IPS DF 4.7 (cell line): ENCODE measurements around the gene CMSS1.

ENCODE experiments used
- DNase-seq: peaks from one replicate; pipeline ENCODE4 v3.0.0-alpha.2; 2013; ENCODE audit warnings: low spot score; ENCODE audit errors: extremely low read depth

Gene CMSS1

DNA sequence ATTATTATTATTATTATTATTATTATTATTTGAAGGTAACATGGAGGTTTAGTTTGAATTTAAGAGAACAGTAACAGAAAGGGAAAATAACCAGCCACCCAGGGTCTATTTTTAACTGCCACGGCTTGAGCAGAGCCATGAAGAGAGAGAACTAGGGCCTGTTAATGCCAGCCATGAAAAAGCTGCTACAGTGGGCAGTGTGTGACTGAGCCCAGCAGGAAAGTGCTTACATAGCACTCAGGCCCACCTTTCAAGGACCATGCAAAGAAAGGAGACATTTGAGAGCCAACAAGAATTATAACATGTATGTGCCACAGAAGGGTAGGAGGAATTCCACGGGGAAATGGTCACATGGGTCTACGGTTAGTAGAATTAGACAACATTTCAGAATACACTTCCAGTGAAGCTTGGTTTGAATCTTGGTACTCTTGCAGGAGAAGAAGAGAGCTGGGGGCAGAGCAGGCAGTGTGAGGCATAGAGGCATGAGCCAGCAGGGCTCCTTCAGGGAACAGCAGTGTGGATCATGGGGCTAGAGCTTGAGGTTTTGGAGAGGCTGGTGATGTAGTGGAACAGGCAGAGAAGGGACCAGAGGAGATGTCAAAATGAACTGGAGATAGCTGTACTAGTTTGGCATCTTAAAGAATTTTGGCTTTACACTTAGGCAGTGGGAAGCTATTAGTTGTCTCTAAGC, 140.7 kb downstream of the CMSS1 start:
- no peak for DNase-seq

DNA sequence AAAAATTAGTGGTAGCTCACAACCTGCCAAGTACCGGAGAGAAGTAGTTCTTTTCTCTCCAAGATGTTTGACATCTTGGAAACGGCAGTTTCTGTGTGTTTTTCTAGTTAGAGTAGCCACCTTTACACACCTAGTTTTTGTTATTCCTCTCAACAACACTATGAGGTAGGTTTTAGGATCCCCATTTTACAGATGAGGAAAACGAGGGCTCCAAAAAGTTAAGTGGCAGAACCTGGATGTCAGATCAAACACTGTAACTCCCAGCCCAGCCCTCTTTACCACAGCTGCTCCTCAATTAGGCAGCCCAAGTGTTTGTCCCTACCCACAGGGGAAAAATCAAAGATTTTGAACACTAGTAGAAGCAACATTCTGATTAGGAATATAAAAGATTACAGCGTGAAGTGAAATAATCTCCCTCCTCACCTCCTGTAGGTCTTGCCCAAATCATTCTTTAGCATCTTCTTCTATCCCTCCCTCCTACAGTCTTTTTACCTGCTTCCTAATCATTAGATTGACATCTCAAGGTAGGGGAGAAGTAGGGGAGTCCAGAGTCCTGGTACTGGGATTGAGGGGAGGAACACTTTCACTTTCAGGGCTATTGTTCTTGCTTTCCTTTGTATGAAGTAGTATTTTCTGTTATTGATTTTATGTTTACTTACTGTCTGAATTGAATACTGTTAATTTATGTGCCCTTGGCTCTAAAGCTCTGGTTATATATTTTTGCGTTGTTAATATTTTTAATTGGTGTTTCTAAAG, 142.6 kb downstream of the CMSS1 start:
- no peak for DNase-seq

DNA sequence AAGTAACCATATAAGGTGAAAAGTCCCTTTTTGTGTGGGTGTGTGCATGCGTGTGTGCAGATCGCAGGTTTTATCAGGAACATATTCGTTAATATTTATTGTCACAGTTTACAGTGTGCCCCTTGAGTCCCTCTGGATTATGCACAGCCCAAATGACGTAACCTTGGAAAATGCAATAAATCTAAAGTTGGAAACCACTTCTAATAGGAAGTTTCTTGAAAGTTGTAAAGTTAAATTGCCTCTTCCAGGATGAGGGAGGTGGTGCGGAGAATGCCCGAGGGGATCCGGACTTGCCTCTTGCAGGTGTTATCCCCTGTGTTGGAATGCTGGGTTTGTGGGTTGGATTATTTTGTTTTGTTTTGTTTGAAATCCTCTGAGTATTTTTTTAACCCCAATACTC, 143.3 kb downstream of the CMSS1 start:
- DNase-seq: no peak

DNA sequence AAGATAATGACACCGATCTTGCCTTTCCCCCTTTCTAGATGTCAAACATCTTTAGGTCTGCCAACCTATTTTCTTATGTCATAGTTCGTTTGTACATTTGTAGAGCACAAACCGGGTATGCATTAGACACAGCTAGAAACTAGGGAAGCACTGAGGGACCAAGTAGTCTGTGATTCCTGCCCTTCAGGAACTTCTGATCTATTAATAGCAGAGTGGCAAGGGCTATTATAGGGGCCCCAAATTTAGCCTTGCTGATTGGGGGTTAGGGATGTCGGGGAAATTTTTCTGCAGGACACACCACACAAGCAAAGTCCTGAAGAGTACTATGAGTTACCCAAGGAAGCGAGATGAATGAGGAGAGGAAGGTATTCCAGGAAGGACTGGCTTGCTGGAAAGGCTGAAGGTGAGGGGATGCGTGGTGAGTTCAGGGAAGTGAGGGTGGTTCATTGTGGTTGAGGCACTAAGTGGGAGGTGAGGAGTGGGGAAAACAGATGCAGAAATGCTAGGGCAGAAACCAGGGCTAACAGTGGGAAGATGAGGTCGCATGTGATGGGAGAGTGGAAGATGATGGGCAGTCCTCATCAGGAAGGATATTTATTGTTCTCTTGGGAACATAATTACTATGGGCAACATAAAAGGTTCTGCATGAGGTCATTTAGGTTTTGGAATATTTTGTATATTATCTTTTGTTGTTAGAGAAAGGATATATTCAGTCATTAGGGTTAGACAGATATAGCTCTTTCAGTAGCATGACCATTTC, 144.3 kb downstream of the CMSS1 start:
- no peak for DNase-seq

DNA sequence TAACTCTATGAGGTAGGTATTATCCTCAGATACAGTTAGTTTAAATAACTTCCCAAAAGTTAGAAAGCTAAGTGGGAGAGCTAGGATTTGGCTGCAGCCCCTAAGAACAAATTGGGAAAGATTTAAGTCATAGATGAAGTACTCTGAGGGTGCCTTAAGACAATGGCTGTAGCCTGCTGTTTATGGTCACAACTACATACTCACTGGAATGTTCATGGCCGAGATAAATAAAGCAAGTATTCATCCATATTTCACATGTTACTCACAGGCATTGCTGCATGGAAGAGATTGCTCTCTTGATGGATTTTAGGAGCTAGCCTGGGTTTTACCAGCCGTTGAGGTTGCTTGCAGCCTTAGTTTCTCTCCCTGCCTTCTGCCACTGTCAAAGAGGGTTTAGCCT, 145.0 kb downstream of the CMSS1 start:
- DNase-seq: no peak

DNA sequence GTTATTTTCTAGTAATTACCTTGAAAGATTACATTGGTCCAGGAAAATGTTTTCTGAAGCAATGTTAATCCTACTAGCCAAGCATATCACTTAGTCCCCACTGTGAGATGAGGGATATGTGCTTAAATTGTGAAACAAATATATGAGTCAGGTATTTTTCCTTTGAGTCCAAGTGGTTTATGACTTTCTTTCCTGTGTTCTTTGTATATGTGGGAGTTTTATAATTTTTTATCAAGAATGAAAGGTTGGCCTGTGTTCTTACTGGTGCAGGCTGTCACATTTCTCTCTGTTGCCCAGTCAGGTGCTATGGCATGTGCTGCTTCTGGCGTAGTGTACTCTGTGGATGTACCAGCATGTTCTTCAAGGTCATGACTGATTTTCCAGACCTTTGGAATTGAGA, 147.4 kb downstream of the CMSS1 start:
- DNase-seq: no peak

DNA sequence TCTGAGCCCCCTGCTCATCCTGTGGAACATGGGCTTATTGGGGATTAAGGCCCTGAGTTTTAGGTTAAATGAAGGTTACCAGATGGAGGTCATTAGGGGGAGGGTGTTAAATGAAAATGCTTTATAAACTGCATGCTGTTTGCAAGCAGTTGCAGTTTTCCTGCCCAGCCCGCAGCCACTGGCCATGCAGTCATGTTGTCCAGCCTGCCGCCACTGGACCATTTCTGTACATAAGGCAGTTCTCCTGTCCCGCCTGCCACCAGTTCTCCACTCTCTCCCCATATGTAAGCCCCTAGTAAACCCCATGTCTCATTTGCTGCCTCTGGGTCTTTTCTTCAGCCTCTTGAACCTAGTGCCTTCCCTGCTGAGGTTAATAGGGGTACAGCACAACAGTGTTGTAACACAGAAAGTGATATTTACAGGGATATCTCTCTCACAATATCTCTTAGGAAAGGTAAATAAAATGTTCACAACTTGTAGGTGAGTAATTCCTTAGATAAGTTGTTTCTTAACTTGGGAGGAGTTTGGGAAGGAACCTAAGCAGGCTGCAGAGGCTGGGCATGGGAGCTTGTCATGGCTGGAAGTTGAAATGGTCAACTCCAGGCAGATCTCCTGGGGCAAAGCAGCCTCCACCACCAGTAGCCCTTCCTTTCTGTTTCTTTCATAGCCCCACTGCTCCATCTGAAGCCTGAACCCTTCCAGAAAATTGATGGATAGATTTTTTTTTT, 148.2 kb downstream of the CMSS1 start:
- no peak for DNase-seq

DNA sequence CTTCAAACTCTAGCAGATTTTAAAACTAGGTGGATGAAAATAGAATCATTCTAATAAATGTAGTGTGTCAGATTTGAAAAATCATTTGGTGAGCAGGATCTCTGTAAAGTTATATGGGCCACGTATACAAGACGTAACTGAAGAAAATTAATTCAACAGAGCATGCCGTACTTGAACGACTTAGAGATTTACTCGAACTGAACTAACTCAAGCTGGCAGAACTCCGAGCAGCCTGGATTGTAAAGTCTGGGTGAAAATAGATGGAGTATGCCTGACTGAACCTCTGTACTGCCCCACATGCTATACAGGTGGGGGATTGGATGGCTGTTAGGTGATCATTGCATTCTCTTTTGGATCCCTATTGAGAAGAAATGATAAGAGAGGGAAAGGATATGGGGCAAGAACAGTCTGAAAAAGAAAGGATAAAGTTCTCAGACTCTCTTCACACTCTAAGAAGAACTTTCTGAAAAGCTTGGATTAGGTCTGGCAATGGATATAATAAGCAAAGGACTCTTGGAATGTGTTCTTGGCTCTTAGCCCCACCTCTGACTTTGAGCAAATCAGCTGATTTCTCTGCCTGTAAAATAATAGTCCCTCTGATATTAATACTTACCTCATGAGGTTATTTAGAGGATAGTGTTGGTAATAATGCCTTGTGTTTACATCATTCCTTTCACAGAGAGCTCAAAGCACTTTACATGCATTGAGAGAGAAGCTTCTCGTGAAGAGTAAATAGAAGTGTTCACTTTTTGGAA, 149.2 kb downstream of the CMSS1 start:
- DNase-seq: no peak

DNA sequence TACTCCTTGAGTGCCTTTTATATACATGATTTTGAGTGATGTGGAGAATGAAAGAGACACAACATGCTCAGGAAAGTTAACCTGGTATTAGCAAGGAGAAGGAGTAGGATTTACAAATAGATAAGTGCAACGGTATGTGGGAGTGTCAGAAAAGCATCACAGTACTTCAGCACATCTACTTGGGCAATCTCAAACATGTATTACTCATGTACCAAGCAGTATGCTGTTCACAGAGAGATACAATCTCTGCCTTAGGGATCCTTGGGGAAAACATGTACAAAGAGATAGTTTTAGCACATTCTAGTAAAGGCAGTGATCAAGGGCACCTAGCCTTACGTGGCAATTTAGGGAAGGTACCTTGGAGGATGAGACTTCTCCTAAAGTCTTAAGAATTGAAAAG, 150.1 kb downstream of the CMSS1 start:
- no peak for DNase-seq

DNA sequence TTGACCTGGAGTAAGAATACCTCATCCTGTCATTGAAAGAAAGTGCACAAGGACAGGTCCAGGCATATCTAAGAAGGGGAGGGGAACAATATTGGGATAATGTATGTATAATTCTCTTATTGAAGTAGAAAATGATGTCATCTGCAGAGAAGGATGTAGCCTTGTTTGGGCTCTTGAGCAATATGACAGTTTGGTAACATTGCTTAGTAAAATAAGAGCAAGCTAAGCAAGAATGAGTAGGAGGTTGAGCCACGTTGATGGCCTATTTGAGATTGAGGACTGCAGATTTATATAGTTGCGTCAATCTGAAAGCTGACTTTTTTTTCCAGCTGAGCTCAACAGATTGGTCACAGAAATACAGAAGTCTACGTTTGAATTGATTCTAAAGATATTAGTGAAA, 151.5 kb downstream of the CMSS1 start:
- no peak for DNase-seq

DNA sequence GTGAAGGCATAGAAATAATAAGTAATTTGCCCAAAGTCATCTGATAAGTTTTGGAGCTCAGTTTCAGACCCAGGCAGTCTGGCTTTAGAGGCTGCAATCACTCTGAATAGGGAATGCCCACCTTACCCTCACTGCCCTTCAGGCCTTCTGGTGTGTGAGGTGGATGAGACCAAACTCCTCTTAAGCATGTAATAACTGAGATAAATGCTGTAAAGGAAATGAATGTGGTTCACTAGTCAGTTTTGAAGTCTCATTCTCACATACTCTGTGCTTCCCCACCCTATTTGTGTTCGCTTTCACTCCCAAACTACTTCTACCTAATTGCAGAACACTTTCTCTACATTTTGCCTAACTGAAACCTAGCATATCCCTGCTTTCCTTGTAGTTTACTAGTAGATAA, 152.5 kb downstream of the CMSS1 start:
- no peak for DNase-seq

DNA sequence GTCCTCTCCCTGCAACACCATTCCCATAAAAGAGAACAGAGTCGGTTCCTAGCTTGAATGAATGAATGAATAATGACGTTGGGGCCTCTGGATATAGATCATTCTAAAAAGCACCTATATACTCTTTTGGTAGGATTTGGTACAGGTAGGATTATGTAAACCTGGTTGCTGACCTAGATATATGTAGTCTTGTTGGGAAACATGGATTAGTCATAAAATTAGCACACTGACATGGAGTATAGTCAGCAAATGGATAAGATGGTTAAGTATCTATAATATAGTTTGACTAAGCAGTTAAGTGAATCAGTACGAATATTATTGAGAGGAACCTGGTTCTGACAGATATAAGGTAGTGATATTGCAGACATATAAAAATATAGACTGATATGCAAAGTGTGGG, 154.1 kb downstream of the CMSS1 start:
- DNase-seq: no peak

DNA sequence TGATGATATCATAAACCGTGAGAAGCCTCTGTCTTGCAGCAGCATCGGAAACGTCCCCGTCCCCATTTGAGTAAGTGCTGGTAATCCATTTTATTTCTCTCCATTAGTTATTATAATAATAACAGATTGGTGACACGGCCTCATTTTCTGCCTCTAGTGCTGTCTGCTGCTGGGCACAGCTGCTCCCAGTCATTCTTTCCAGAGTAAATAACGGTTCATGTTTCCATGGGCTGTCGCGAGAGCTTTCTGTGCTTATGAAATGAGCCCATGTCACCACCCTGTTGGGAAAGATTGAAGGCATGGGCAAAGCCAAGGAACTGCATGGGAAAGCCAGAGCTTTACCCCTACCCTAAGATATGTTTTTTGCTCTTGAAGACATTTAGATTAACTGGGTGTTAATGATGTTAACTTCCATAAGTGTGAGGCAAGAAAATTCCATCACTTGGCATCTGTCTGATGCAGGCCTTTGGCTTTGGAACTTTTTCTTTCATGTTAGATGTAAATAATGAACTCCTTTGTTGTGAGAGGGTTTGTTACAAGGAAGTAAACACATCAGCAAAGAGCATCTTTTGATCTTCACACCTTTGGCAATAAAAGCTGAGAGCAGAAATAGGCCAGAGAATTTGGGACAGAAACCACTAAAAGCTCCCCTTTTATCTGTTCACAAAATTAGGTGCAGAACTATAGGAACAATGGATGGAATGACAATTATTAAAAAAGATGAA, 154.9 kb downstream of the CMSS1 start:
- no peak for DNase-seq

DNA sequence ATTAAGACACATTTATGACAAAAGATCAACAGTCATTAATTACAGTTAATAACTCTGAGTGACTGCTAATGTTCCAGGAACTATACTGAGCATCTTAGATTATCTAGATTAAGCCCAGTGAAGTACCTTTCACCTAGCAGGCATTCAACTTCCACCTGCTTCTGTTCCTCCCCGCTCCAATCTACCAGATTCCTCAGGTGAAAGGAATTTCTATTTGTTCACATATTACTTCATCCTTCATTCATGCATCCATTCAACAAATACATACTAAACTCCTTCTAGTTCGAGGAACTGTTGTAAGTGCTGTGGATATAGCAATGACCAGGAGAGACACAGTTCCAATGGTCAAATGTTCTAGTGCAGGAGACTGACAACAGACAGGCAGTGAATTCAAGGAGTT, 157.3 kb downstream of the CMSS1 start:
- DNase-seq: no peak

DNA sequence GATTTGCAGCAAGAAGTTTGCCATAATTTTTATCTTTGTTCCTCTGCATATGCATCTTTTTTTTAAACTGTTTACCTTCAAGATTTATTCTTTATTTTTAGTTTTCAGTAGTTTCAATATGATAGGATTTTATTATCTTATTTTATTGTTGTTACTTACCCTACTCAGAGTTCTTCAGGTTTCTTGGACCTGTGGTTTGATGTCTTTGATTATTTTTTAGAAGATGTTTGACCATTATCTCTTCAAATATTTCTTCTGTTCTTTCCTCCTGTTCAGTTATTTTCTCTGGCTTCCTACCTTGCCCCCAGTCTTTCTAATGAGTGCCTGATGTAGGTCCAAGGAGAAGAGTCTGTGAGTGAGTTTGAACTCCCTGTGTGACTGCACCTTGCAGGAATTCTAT, 158.9 kb downstream of the CMSS1 start:
- DNase-seq: no peak

DNA sequence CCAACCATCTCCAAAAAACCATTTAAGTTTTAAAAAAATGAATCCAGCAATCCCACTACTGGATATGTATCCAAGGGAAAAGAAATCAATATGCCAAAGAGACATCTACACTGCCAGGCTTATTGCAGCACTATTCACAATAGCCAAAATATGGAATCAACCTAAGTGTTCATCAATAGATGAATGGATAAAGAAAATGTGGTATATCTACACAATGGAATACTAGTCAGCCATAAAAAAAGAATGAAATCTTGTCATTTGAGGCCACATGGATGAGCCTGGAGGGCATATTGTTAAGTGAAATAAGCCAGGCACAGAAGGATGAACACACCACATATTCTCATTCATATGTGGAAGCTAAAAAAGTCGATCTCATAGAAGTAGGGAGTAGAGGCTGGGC, 160.6 kb downstream of the CMSS1 start:
- DNase-seq: no peak

DNA sequence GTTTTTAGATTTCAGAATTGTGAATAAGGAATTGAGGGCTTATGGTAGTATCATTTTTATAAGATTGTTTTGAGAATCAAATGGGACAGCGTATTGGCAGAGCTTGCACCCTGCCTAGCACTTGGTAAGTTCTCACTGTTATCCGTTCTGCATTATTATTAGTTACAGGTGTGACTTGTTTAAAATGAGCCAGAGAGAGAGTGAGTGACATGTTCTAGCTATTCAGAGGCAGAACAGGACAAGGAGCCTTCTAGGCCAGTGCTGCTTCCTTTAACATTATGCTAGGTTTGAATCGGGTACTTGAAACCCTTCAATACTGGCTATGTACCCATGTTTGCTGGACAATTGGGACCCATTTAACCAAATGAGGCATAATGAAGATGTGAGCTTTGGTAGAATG, 162.9 kb downstream of the CMSS1 start:
- no peak for DNase-seq

DNA sequence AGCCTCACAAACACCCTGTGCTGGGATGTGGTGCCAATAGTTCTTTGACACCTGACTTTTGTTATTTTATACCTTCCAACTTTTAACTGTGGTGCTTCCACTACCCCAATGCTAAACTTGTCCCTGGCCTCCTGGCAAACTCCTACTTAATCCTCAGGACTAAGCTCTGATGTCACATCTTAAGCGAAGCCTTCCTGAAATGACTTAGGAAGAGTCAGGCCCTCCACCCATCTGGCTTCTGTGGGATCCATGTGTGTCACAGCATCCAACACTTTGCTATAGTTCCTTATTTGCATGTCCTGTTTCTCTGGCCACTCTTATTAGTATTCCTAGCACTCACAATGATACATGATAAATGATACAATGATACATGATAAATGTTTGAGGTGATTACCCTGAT, 163.5 kb downstream of the CMSS1 start:
- no peak for DNase-seq

DNA sequence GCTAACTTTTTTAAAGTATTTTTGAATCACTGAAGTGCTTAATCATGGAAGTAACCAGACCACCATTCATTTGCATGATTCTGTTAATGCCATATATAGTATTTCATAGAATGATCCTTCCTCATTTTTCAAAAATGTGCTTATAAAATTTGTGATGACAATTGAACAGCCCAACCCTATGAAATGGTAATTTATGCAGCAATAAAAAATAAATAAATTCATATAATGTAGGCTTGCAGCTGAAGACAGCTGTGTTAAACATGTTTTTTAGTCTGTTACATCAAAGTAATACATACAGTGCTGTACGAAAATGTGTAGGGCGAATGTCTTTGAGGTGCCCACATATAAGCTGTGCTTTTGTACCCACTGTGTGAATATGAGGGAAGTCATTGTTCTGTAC, 165.0 kb downstream of the CMSS1 start:
- no peak for DNase-seq

DNA sequence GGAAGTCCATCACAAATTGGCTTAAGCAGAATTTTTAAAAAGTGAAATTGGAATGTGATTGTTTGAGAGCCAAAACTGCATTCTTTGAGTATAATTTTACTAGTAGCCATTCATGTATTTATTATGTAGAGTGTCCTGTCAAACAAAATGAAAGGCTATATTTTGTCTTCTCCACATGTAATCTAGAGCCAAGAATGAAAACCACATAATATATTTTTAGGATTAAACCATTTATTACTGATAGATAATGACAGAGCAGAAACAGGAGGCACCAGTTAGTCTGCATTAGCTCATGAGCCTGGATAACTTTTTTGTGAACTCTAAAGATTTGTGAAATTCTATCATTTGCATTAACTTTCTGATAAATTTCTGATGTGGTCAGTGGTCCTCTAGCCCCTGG, 166.5 kb downstream of the CMSS1 start:
- no peak for DNase-seq
